ENCODE data around the gene COL9A3.

DNA sequence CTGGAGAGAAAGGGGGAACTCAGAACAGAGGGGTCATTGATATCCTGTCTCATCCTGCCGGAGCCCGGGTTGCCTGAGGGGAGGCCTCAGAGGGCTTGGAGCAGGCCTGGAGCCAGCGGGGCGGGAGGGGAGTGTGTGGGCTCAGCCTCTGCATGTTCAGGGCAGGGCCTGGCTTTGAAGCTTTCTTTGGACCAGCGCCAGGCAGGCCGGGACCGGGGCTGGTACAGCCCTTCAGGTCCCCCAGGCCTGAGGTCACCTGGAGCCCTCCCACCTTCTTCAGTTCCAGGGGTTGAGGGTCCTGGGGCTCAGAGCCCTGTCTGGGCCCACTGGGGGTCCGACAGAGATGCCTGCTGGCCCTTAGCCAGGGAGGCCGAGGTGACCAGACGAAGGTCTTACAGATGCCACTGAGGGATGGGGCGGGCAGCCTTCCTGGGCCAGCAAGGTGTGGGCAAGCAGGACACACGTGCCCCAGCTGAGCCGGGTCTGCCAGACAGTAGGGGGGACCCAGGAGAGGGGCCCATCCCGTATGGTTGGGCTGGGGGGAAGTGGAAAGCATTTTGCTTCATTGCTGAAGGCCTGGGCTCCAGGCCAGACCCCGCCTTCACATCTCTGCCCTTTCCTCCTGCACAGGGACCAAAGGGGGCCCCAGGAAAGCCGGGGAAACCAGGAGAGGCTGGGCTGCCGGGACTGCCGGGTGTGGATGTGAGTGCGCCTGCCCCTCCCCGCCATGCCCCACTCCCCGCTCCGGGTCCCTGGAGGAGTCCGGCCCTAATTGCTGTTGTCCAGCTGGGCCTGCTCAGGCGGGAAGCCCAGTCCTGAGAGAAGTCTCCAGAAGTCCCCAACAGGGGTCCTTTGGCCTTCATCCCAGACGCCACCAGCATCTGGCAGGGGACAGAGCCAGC lies 2.0 kb downstream of the COL9A3 start:
- TF ChIP-seq, protein P1, sequence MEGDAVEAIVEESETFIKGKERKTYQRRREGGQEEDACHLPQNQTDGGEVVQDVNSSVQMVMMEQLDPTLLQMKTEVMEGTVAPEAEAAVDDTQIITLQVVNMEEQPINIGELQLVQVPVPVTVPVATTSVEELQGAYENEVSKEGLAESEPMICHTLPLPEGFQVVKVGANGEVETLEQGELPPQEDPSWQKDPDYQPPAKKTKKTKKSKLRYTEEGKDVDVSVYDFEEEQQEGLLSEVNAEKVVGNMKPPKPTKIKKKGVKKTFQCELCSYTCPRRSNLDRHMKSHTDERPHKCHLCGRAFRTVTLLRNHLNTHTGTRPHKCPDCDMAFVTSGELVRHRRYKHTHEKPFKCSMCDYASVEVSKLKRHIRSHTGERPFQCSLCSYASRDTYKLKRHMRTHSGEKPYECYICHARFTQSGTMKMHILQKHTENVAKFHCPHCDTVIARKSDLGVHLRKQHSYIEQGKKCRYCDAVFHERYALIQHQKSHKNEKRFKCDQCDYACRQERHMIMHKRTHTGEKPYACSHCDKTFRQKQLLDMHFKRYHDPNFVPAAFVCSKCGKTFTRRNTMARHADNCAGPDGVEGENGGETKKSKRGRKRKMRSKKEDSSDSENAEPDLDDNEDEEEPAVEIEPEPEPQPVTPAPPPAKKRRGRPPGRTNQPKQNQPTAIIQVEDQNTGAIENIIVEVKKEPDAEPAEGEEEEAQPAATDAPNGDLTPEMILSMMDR (IDR thresholded peaks at IDR 0.05; ENCODE audit: poor library complexity, severe bottlenecking): no peak
- TF ChIP-seq MXI1 (conservative IDR thresholded peaks at IDR 0.05; ENCODE audit: poor library complexity, severe bottlenecking) (no peak), RAD21 (conservative IDR thresholded peaks at IDR 0.05) (no peak), EP300 (conservative IDR thresholded peaks at IDR 0.05; ENCODE audit: poor library complexity, severe bottlenecking) (no peak), POLR2AphosphoS5 (IDR thresholded peaks at IDR 0.05) (no peak), SMC3 (conservative IDR thresholded peaks at IDR 0.05; ENCODE audit: poor library complexity) (no peak), EZH2 (IDR thresholded peaks at IDR 0.05; ENCODE audit: borderline replicate concordance, insufficient read depth, low read length, poor library complexity, severe bottlenecking) (no peak)
- TF ChIP-seq, protein P2, sequence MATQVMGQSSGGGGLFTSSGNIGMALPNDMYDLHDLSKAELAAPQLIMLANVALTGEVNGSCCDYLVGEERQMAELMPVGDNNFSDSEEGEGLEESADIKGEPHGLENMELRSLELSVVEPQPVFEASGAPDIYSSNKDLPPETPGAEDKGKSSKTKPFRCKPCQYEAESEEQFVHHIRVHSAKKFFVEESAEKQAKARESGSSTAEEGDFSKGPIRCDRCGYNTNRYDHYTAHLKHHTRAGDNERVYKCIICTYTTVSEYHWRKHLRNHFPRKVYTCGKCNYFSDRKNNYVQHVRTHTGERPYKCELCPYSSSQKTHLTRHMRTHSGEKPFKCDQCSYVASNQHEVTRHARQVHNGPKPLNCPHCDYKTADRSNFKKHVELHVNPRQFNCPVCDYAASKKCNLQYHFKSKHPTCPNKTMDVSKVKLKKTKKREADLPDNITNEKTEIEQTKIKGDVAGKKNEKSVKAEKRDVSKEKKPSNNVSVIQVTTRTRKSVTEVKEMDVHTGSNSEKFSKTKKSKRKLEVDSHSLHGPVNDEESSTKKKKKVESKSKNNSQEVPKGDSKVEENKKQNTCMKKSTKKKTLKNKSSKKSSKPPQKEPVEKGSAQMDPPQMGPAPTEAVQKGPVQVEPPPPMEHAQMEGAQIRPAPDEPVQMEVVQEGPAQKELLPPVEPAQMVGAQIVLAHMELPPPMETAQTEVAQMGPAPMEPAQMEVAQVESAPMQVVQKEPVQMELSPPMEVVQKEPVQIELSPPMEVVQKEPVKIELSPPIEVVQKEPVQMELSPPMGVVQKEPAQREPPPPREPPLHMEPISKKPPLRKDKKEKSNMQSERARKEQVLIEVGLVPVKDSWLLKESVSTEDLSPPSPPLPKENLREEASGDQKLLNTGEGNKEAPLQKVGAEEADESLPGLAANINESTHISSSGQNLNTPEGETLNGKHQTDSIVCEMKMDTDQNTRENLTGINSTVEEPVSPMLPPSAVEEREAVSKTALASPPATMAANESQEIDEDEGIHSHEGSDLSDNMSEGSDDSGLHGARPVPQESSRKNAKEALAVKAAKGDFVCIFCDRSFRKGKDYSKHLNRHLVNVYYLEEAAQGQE (IDR thresholded peaks at IDR 0.05; ENCODE audit: borderline replicate concordance): no peak

Data from neural cell (in vitro differentiated cells).